Endothelial cell of umbilical vein (primary cell): Measurements from ENCODE around the gene GLIPR1L2.

ENCODE experiments used
- CTCF ChIP-seq, 2 donors: IDR thresholded peaks; 1 replicate in 1 of 2; 2 replicates in 1 of 2; pipeline ENCODE4 v1.5.1; 2011; ENCODE audit warnings: low read length in 2 of 2, mild to moderate bottlenecking in 2 of 2, moderate library complexity in 2 of 2, control low read depth in 1 of 2, inconsistent platforms in 1 of 2, low read depth in 1 of 2; ENCODE audit not compliant: insufficient read depth in 1 of 2; ENCODE audit errors: extremely low read depth in 1 of 2
- EZH2 ChIP-seq: IDR thresholded peaks from 2 replicates; pipeline ENCODE4 v1.6.1; 2012; ENCODE audit warnings: borderline replicate concordance, low read depth, mild to moderate bottlenecking, moderate library complexity, low read length, inconsistent platforms; ENCODE audit not compliant: severe bottlenecking
- JUN ChIP-seq: IDR thresholded peaks from 2 replicates; pipeline ENCODE4 v1.6.1; 2011; ENCODE audit warnings: borderline replicate concordance, low read depth; ENCODE audit not compliant: insufficient read length, insufficient read depth
- MYC ChIP-seq: IDR thresholded peaks from one replicate; pipeline ENCODE4 v1.6.1; 2011; ENCODE audit warnings: mild to moderate bottlenecking, low read depth, low read length

GRCh38 chr12:75457191-75457590 lies 66.3 kb downstream of the GLIPR1L2 start:
- TF ChIP-seq CTCF (IDR thresholded peaks at IDR 0.05; ENCODE audit: extremely low read depth in 1 of 2, insufficient read depth in 1 of 2, low read depth in 1 of 2, low read length in 2 of 2) (no peak), EZH2 (no peak), JUN (no peak), MYC (no peak)
